H1 (cell line): ENCODE data around the gene SLC8A1.

Experiments used
- ASH2L ChIP-seq: fragments of 200-600, 300-600 bp; sonication (generic); IDR thresholded peaks from one replicate; pipeline ENCODE4 v1.7.1; 2017; ENCODE audit warnings: low read length
- CHD2 ChIP-seq: IDR thresholded peaks from 2 replicates; pipeline ENCODE4 v1.6.1; 2012; ENCODE audit warnings: low read length, improper control_type of control experiment
- CTCF ChIP-seq, 3 experiments: IDR thresholded peaks; 1 replicate in 2 of 3; 2 replicates in 1 of 3; pipeline versions ENCODE4 v1.5.1 to v1.6.1; 2011; ENCODE audit warnings: low read length in 3 of 3, mild to moderate bottlenecking in 3 of 3, inconsistent platforms in 2 of 3, low read depth in 1 of 3, moderate library complexity in 1 of 3; ENCODE audit not compliant: insufficient read depth in 1 of 3; ENCODE audit errors: control extremely low read depth in 1 of 3
- EP300 ChIP-seq, 2 experiments: IDR thresholded peaks; 1 replicate in 1 of 2; 2 replicates in 1 of 2; pipeline ENCODE4 v1.6.1; 2011 to 2012; ENCODE audit warnings: low read depth in 2 of 2, low read length in 2 of 2, mild to moderate bottlenecking in 2 of 2, borderline replicate concordance in 1 of 2, inconsistent platforms in 1 of 2, moderate library complexity in 1 of 2
- HDAC2 ChIP-seq, 2 experiments: fragments of 300-600 bp in 1 of 2; sonication (generic) in 1 of 2; IDR thresholded peaks; 2 replicates each; pipeline ENCODE4 v1.6.1; 2011 to 2012; ENCODE audit warnings: low read depth in 2 of 2, low read length in 2 of 2, mild to moderate bottlenecking in 2 of 2, moderate library complexity in 2 of 2, borderline replicate concordance in 1 of 2, inconsistent platforms in 1 of 2
- KDM5A ChIP-seq: fragments of 200-600 bp; IDR thresholded peaks from 2 replicates; pipeline ENCODE4 v1.7.1; 2012; ENCODE audit warnings: mild to moderate bottlenecking, low read length, inconsistent platforms, mixed read lengths
- NANOG ChIP-seq: IDR thresholded peaks from 2 replicates; pipeline ENCODE4 v1.6.1; 2011; ENCODE audit warnings: low read length, low read depth, mild to moderate bottlenecking, inconsistent platforms; ENCODE audit not compliant: insufficient read depth, poor library complexity, severe bottlenecking
- POLR2A ChIP-seq, 2 experiments: IDR thresholded peaks; 1 replicate in 1 of 2; 2 replicates in 1 of 2; pipeline ENCODE4 v1.6.1; 2011; ENCODE audit warnings: low read depth in 2 of 2, low read length in 2 of 2, mild to moderate bottlenecking in 2 of 2; ENCODE audit errors: control extremely low read depth in 1 of 2
- POLR2AphosphoS5 ChIP-seq: IDR thresholded peaks from 2 replicates; pipeline ENCODE4 v1.6.1; 2011; ENCODE audit warnings: low read depth, low read length
- RFX5 ChIP-seq: IDR thresholded peaks from 2 replicates; pipeline ENCODE4 v1.6.1; 2011; ENCODE audit warnings: low read depth, low read length, improper control_type of control experiment, borderline replicate concordance
- SP1 ChIP-seq: IDR thresholded peaks from 2 replicates; pipeline ENCODE4 v1.6.1; 2011; ENCODE audit warnings: low read depth, low read length
- SRF ChIP-seq: IDR thresholded peaks from 2 replicates; pipeline ENCODE4 v1.6.1; 2011; ENCODE audit warnings: mild to moderate bottlenecking, low read depth, low read length, moderate library complexity
- YY1 ChIP-seq: IDR thresholded peaks from 2 replicates; pipeline ENCODE4 v1.6.1; 2011; ENCODE audit warnings: low read depth, mild to moderate bottlenecking, low read length
- TF ChIP-seq, protein P1 (sequence below): IDR thresholded peaks from 2 replicates; pipeline ENCODE4 v1.6.1; 2011; ENCODE audit warnings: low read depth, mild to moderate bottlenecking, low read length; ENCODE audit not compliant: insufficient read depth

GRCh38 chr2:40432921-40433483, 18.9 kb downstream of the SLC8A1 start:
- TF ChIP-seq CTCF (IDR thresholded peaks at IDR 0.05; ENCODE audit: control extremely low read depth in 1 of 3, insufficient read depth in 1 of 3, low read depth in 1 of 3, low read length in 3 of 3) (no peak), CHD2 (no peak), RFX5 (no peak), POLR2A (IDR thresholded peaks at IDR 0.05; ENCODE audit: control extremely low read depth in 1 of 2, low read depth in 2 of 2, low read length in 2 of 2) (no peak), SRF (no peak), POLR2AphosphoS5 (no peak), EP300 (IDR thresholded peaks at IDR 0.05; ENCODE audit: borderline replicate concordance in 1 of 2, low read depth in 2 of 2, low read length in 2 of 2) (no peak), YY1 (no peak), NANOG (no peak), ASH2L (no peak), HDAC2 (IDR thresholded peaks at IDR 0.05; ENCODE audit: borderline replicate concordance in 1 of 2, low read depth in 2 of 2, low read length in 2 of 2) (no peak), KDM5A (no peak), SP1 (no peak)
- TF ChIP-seq, protein P1, sequence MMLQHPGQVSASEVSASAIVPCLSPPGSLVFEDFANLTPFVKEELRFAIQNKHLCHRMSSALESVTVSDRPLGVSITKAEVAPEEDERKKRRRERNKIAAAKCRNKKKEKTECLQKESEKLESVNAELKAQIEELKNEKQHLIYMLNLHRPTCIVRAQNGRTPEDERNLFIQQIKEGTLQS, result no peak
